GM12878 (cell line): ENCODE results near the gene PCBP1. TPM values are rescaled to one million over a fixed set of nuclear protein-coding genes. Genes with fewer than 3 reads are reported as not detected.

ENCODE experiments used
- ATAC-seq: fragments of 200-7000 bp; cut with Tn5 transposase; 3 replicates; pipeline ENCODE4 v1.9.1; 2020; ENCODE audit warnings: mild to moderate bottlenecking, moderate library complexity
- BruUV-seq: library from RNA; stranded (reverse); fragments of 400-500 nt; replicated peaks from 2 replicates; lab custom pipeline; 2021; lab: Mats Ljungman, UMichigan
- CTCF ChIA-PET: fragments of 300-600 bp; sonication (Branson Sonifier 250); formaldehyde crosslinking; extraction: SDS; loops from one replicate; lab custom pipeline; 2021; ENCODE audit warnings: inconsistent platforms; lab: Yijun Ruan, JAX
- POLR2A ChIA-PET: fragments of 350-600 bp; formaldehyde crosslinking; extraction: SDS; loops from one replicate; lab custom pipeline; 2021; ENCODE audit warnings: inconsistent platforms; lab: Charles Lee
- RAD21 ChIA-PET: fragments of 300-600 bp; sonication (Branson Sonifier 250); formaldehyde crosslinking; loops from one replicate; lab custom pipeline; 2023; ENCODE audit warnings: antibody characterized with exemption; ENCODE audit not compliant: unreplicated experiment; lab: Charles Lee
- SMC1A ChIA-PET: fragments of 300-600 bp; sonication (Branson Sonifier 250); formaldehyde crosslinking; loops from one replicate; lab custom pipeline; 2023; ENCODE audit not compliant: unreplicated experiment, uncharacterized antibody; lab: Charles Lee
- DNase-seq: peaks from one replicate; pipeline ENCODE4 v3.0.0-alpha.2; 2011; ENCODE audit warnings: low read depth, low spot score
- FAIRE-seq: peaks from 3 replicates; lab custom pipeline; 2011; peaks lifted over from hg19 to GRCh38; lab: Jason Lieb, UNC
- H2AFZ ChIP-seq: 2 replicates; pipeline ENCODE4 v1.6.0; 2011; ENCODE audit warnings: low read depth, low read length, control low read depth; ENCODE audit not compliant: control insufficient read depth
- H3K27ac ChIP-seq: 2 replicates; pipeline ENCODE4 v1.5.1; 2011; ENCODE audit warnings: control low read depth; ENCODE audit not compliant: control insufficient read depth, insufficient read depth
- H3K27me3 ChIP-seq, 2 experiments: replicated peaks in 1 of 2; 2 replicates each; pipeline versions ENCODE4 v1.6.0 to v1.6.1; 2011; ENCODE audit warnings: low read length in 1 of 2; ENCODE audit not compliant: control insufficient read depth in 2 of 2, insufficient read depth in 2 of 2
- H3K36me3 ChIP-seq, 2 experiments: 2 replicates each; pipeline ENCODE4 v1.5.1; 2011; ENCODE audit warnings: low read length in 1 of 2; ENCODE audit not compliant: control insufficient read depth in 2 of 2, insufficient read depth in 2 of 2
- H3K4me1 ChIP-seq: 2 replicates; pipeline ENCODE4 v1.6.1; 2011; ENCODE audit warnings: mild to moderate bottlenecking, low read length, moderate library complexity, mixed read lengths; ENCODE audit not compliant: control insufficient read depth, insufficient read depth
- H3K4me2 ChIP-seq: 2 replicates; pipeline ENCODE4 v1.6.0; 2011; ENCODE audit warnings: control low read depth; ENCODE audit not compliant: control insufficient read depth, insufficient read depth
- H3K4me3 ChIP-seq: fragments of 200-600 bp; sonication (generic); 2 replicates; pipeline ENCODE4 v1.5.1; 2016
- H3K79me2 ChIP-seq: 2 replicates; pipeline ENCODE4 v1.6.0; 2011; ENCODE audit warnings: low read length; ENCODE audit not compliant: control insufficient read depth, insufficient read depth
- H3K9ac ChIP-seq: 2 replicates; pipeline ENCODE4 v1.8.0; 2011; ENCODE audit warnings: low read length, control low read depth, mixed read lengths; ENCODE audit not compliant: control insufficient read depth, insufficient read depth
- H3K9me3 ChIP-seq: replicated peaks from 3 replicates; pipeline ENCODE4 v1.5.1; 2011; ENCODE audit warnings: mild to moderate bottlenecking, low read length; ENCODE audit not compliant: control insufficient read depth, insufficient read depth
- H4K20me1 ChIP-seq: 2 replicates; pipeline ENCODE4 v1.6.0; 2011; ENCODE audit not compliant: control insufficient read depth, insufficient read depth
- NRF1 ChIP-seq: conservative IDR thresholded peaks from 2 replicates; pipeline ENCODE4 v1.6.1; 2011; ENCODE audit warnings: mild to moderate bottlenecking, low read depth, low read length, improper control_type of control experiment
- SPI1 ChIP-seq: IDR thresholded peaks from 2 replicates; pipeline ENCODE4 v1.6.1; 2011; ENCODE audit warnings: low read depth, mild to moderate bottlenecking, low read length, moderate library complexity, borderline replicate concordance; ENCODE audit not compliant: insufficient read depth
- WGBS: methylation state at CpG from one replicate; pipeline ENCODE4 v1.1.6; 2016; ENCODE audit warnings: low lambda C conversion rate; ENCODE audit not compliant: insufficient replicate concordance, insufficient coverage; ENCODE audit errors: missing lambda C conversion rate; 5-methylcytosine and 5-hydroxymethylcytosine counted together
- in situ Hi-C: fragments of 300-500 bp; cut with MboI; formaldehyde crosslinking; loops from 9 replicates; pipeline ENCODE4 v1.14.3; 2018; ENCODE audit warnings: mixed read lengths
- intact Hi-C: fragments of 100-400 bp; cut with micrococcal nuclease; formaldehyde crosslinking; loops from one replicate; pipeline ENCODE4 v1.14.2; 2022; ENCODE audit not compliant: unreplicated experiment
- polyA plus RNA-seq, 11 experiments: library from polyadenylated mRNA; depleted of rRNA in 4 of 11; unstranded in 6 of 11; stranded (reverse) in 5 of 11; fragments of >200 nt; fragmentation: Nextera tagmentation in 4 of 11; fragmentation: Illumina TruSeq in 1 of 11; extraction: Ambion mirVana in 4 of 11; extraction: Trizol in 1 of 11; gene quantifications; 1 replicate in 1 of 11; 2 replicates in 10 of 11; pipeline versions ENCODE4 v1.2.1 to v1.2.3, GENCODE V29; 2011 to 2016; ENCODE audit warnings: inconsistent platforms in 2 of 11, missing spikeins in 2 of 11, low read depth in 1 of 11
- total RNA-seq, 4 experiments: library from RNA; depleted of rRNA in 3 of 4; stranded (reverse); fragments of >200 nt in 3 of 4; fragmentation: Illumina TruSeq in 1 of 4; extraction: Trizol in 1 of 4; gene quantifications; 2 replicates each; pipeline versions ENCODE4 v1.2.1 to v1.2.3, GENCODE V29; 2013 to 2021
- TF ChIP-seq, protein P1 (sequence below): IDR thresholded peaks from 2 replicates; pipeline ENCODE4 v1.6.1; 2011; ENCODE audit warnings: mild to moderate bottlenecking, low read depth, low read length, moderate library complexity; ENCODE audit not compliant: insufficient replicate concordance

The PCBP1 gene
- total and polyA plus RNA-seq, 10 of the 15 experiments (the other 5 are each of a cell fraction or from before 2014, with no cell fraction given): 24.4 to 494 (median 130) TPM

DNA sequence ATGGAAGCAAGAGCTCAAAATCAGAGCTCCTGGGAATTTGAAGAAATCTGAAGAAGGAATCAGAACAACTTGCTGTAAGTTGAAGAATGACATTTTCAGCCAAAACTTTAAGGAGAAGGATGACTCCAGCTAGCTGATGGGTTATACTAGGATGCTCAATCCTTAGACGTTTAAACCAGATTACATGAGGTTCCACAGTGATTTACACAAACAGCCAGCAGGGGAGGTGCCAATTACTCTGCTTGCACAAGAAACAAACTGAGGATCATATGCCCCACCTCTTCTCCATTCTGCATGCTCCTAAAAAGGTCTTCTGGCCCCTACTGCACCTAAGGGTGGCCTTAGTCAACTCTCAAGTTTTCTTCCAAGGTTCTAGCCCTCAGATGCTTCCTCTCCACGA is 47.9 kb upstream of the PCBP1 start:
- Histone ChIP-seq H3K27ac (no peak overlapping the region), H3K79me2 (no peaks in the 10 kb centered on the region), H3K36me3 (no peaks in the 10 kb centered on the region; a peak in 2 of 4 replicates), H3K9ac (no peak overlapping the region), H4K20me1 (no peaks in the 10 kb centered on the region), H3K4me2 (no peak overlapping the region), H3K4me3 (no peak overlapping the region), H3K4me1 (no peaks in the 10 kb centered on the region), H2AFZ (no peak overlapping the region), H3K9me3 (no peaks in the 10 kb centered on the region), H3K27me3 (no peaks in the 10 kb centered on the region)
- ChIA-PET SMC1A (interaction anchor here (1.5 kb wide), 1 partner anchor 14 kb away, joined by 3 read pairs; no protein-coding TSS in a partner anchor), RAD21 (interaction anchor here (1.4 kb wide), 1 partner anchor 32 kb away, joined by 5 read pairs; no protein-coding TSS in a partner anchor), CTCF (interaction anchor here (0.8 kb wide), 1 partner anchor 43 kb away, joined by 3 read pairs; no protein-coding TSS in a partner anchor), POLR2A (interaction anchor here (0.9 kb wide), 1 partner anchor 125 kb away, joined by 4 read pairs; the partner anchor contains the start of gene MXD1)
- in situ Hi-C loops: no loop called here
- TF ChIP-seq, protein P1, sequence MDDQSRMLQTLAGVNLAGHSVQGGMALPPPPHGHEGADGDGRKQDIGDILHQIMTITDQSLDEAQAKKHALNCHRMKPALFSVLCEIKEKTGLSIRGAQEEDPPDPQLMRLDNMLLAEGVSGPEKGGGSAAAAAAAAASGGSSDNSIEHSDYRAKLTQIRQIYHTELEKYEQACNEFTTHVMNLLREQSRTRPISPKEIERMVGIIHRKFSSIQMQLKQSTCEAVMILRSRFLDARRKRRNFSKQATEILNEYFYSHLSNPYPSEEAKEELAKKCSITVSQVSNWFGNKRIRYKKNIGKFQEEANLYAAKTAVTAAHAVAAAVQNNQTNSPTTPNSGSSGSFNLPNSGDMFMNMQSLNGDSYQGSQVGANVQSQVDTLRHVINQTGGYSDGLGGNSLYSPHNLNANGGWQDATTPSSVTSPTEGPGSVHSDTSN: no peak
- FAIRE-seq (peak; percentile 13), DNase-seq (no peak), ATAC-seq (no peak)
- 97% methylated on average over 2 of the region's 2 CpGs for WGBS
- intact Hi-C loops: no loop called here
- no TSS peak for BruUV-seq

GRCh38 chr2:70041663-70042062 is 45.6 kb upstream of the PCBP1 start:
- intact Hi-C loops (no loop called here), in situ Hi-C loops (no loop called here)
- ATAC-seq (no peak), FAIRE-seq (no peak), DNase-seq (no peak)
- Histone ChIP-seq H3K9ac (no peak overlapping the region), H3K36me3 (peaks cover 2 to 10% of the 10 kb centered on the region in 2 experiments), H3K4me3 (no peak overlapping the region), H3K4me1 (no peaks in the 10 kb centered on the region), H3K27me3 (no peaks in the 10 kb centered on the region), H3K79me2 (no peaks in the 10 kb centered on the region), H3K27ac (no peak overlapping the region), H3K4me2 (no peak overlapping the region), H2AFZ (no peak overlapping the region), H4K20me1 (no peaks in the 10 kb centered on the region), H3K9me3 (no peaks in the 10 kb centered on the region)
- ChIA-PET CTCF (interaction anchor here (1.4 to 1.9 kb wide), 2 partner anchors 10 to 12 kb away, joined by 3 to 5 read pairs; no protein-coding TSS in a partner anchor), SMC1A (interaction anchor here (0.6 to 1.4 kb wide), 6 partner anchors 8 to 128 kb away, joined by 3 to 5 read pairs (median 4); no protein-coding TSS in a partner anchor), RAD21 (no interaction called here), POLR2A (no interaction called here)
- BruUV-seq: no TSS peak
- TF ChIP-seq SPI1 (peak; percentile 10; the same call in 1 of the 2 replicates), NRF1 (no peak)
- 98% methylated on average over 3 of the region's 3 CpGs for WGBS
